Left renal pelvis (tissue), 4 donors: ENCODE results near the gene ELOVL7. TPM values are rescaled to one million over a fixed set of nuclear protein-coding genes. Genes with fewer than 3 reads are reported as not detected.
A peak's percentile ranks its signal among the peaks of the same experiment; 100 is the strongest.
"Not testable (repeated sequence)": the region's sequence is repeated elsewhere in the genome, so short reads cannot be mapped to it uniquely, and the experiment has no call there.

Experiments
- DNase-seq, 4 donors: peaks; one replicate each; pipeline ENCODE4 v3.0.0-alpha.2; 2013; ENCODE audit warnings: low read depth in 4 of 4, low spot score in 3 of 4
- polyA plus RNA-seq, 4 donors: library from polyadenylated mRNA; unstranded; fragments of 120-200 nt; gene quantifications; one replicate each; pipeline ENCODE4 v1.2.1, GENCODE V29; 2013; ENCODE audit not compliant: insufficient read length in 4 of 4

ELOVL7 gene
- polyA plus RNA-seq, result 10 to 100 TPM in 3 of 4 donors, under 1 TPM in 1; 0.76 to 18.2 (median 17.2) TPM

- peak; percentile 50 to 68 (median 60) for DNase-seq
Observed at GRCh38 chr5:60843936-60844905, at the start of gene ELOVL7. ELOVL7 (minus strand) TSS chr5:60844269; CDS start chr5:60787397, 56,872 bp downstream.

GRCh38 chr5:60893521-60893920, 49.5 kb upstream of the ELOVL7 start:
- DNase-seq, result no peak

GRCh38 chr5:60891667-60892066, 47.6 kb upstream of the ELOVL7 start:
- DNase-seq, result no peak

GRCh38 chr5:60888359-60889061, 44.4 kb upstream of the ELOVL7 start:
- no peak for DNase-seq

- DNase-seq, result no peak
Observed at GRCh38 chr5:60887746-60888145, 43.7 kb upstream of the ELOVL7 start.

GRCh38 chr5:60887096-60887495, 43.0 kb upstream of the ELOVL7 start:
- no peak for DNase-seq

- DNase-seq, result no peak
Observed at GRCh38 chr5:60886158-60886557, 42.1 kb upstream of the ELOVL7 start.

- DNase-seq, result no peak
Observed at GRCh38 chr5:60883229-60883628, 39.2 kb upstream of the ELOVL7 start.

- no peak for DNase-seq
Observed at GRCh38 chr5:60872892-60873291, 28.8 kb upstream of the ELOVL7 start.

GRCh38 chr5:60870857-60871256, 26.8 kb upstream of the ELOVL7 start:
- DNase-seq, result no peak

GRCh38 chr5:60860572-60860971, 16.5 kb upstream of the ELOVL7 start:
- not testable (repeated sequence) for DNase-seq

GRCh38 chr5:60856066-60856465, 12.0 kb upstream of the ELOVL7 start:
- no peak for DNase-seq

GRCh38 chr5:60852940-60853339, 8.9 kb upstream of the ELOVL7 start:
- DNase-seq, result no peak

GRCh38 chr5:60852317-60852716, 8.2 kb upstream of the ELOVL7 start:
- DNase-seq, result no peak

GRCh38 chr5:60851626-60852025, 7.6 kb upstream of the ELOVL7 start:
- DNase-seq, result no peak

GRCh38 chr5:60846298-60846697, 2.2 kb upstream of the ELOVL7 start:
- DNase-seq, result no peak

GRCh38 chr5:60843386-60843935, 608 bp downstream of the ELOVL7 start:
- DNase-seq, result no peak

- DNase-seq, result no peak
Observed at GRCh38 chr5:60842871-60843385, 1.1 kb downstream of the ELOVL7 start.

- no peak for DNase-seq
Observed at GRCh38 chr5:60841361-60841760, 2.7 kb downstream of the ELOVL7 start.

- no peak for DNase-seq
Observed at GRCh38 chr5:60836131-60836530, 7.9 kb downstream of the ELOVL7 start.

GRCh38 chr5:60835554-60835953, 8.5 kb downstream of the ELOVL7 start:
- no peak for DNase-seq
